Measurements from ENCODE around the gene CNTLN. TPM values are rescaled to one million over a fixed set of nuclear protein-coding genes. Genes with fewer than 3 reads are reported as not detected.

The CNTLN gene
- total RNA-seq, 1 donor from 2014 or later, result 11.3 TPM

GRCh38 chr9:17472126-17472525 lies 337.3 kb downstream of the CNTLN start:
- Mint-ChIP-seq H3K4me1 (ENCODE audit: low read depth, unreplicated experiment) (peaks cover 2% of the 10 kb centered on the region), H3K4me3 (ENCODE audit: unreplicated experiment) (no peak overlapping the region), H3K9me3 (ENCODE audit: unreplicated experiment) (no peaks in the 10 kb centered on the region), H3K27ac (ENCODE audit: unreplicated experiment) (no peak overlapping the region), H3K36me3 (ENCODE audit: unreplicated experiment) (no peaks in the 10 kb centered on the region), H3K27me3 (ENCODE audit: unreplicated experiment) (no peaks in the 10 kb centered on the region)
- TF ChIP-seq CTCF (IDR thresholded peaks at IDR 0.05; ENCODE audit: partially characterized antibody, unreplicated experiment), result no peak
- DNase-seq, result no peak

DNA sequence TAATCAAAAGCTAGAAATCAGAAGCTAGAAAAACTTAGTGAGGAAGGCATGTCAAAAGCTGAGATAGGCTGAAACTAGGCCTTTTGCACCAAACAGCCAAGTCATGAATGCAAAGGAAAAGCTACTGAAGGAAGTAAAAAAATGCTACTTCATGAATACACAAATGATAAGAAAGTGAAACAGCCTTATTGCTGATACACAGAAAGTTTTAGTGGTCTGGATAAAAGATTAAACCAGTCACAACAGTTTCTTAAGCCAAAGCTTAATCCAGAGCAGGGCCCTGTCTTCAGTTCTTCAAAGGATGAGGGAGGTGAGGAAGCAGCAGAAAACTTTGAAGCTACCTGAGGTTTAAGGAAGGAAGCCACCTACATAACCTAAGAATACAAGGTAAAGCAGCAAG lies 341.6 kb downstream of the CNTLN start:
- TF ChIP-seq CTCF (IDR thresholded peaks at IDR 0.05; ENCODE audit: partially characterized antibody, unreplicated experiment), result no peak
- Mint-ChIP-seq H3K27ac (ENCODE audit: unreplicated experiment) (no peak overlapping the region), H3K4me1 (ENCODE audit: low read depth, unreplicated experiment) (no peaks in the 10 kb centered on the region), H3K27me3 (ENCODE audit: unreplicated experiment) (peaks cover 3% of the 10 kb centered on the region), H3K4me3 (ENCODE audit: unreplicated experiment) (no peak overlapping the region), H3K36me3 (ENCODE audit: unreplicated experiment) (no peaks in the 10 kb centered on the region), H3K9me3 (ENCODE audit: unreplicated experiment) (no peaks in the 10 kb centered on the region)
- no peak for DNase-seq

DNA sequence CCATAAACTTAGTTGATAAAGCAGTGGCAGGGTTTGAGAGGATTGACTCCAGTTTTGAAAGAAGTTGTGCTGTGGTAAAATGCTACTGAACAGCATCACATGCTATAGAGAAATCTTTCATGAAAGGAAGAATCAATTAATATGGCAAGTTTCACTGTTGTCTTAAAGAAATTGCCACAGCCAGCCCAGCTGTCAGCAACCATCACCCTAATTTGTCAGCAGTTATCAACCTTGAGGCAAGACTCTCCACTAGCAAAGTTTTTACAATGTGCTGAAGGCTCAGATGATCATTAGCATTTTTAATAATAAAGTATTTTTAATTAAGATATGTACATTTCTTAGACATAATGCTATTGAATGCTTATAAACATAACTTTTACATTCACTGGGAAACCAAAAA lies 343.0 kb downstream of the CNTLN start:
- H3K4me1 Mint-ChIP-seq (ENCODE audit: low read depth, unreplicated experiment), result no peaks in the 10 kb centered on the region
- DNase-seq, result no peak

DNA sequence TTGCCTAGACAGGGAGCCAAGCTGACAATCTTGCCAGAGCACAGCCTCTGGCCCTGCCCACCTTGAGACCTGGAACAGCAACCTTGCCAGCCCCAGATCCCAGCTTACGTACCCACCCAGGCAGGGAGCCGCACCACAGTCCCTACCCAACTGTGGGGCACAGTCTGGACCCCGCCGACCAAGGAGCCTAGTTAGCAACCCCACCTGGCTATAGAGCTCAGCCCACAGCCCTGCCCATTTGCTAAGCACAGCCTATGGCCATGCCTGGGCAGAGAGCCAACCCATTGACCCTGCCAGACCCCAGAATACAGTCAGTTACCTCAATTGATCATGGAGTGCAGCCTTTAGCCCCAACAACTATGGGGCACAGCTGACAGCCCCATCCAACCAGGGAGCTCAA lies 346.1 kb downstream of the CNTLN start:
- Mint-ChIP-seq H3K4me3 (ENCODE audit: unreplicated experiment) (no peak overlapping the region), H3K27me3 (ENCODE audit: unreplicated experiment) (peaks cover 3% of the 10 kb centered on the region), H3K36me3 (ENCODE audit: unreplicated experiment) (no peaks in the 10 kb centered on the region), H3K9me3 (ENCODE audit: unreplicated experiment) (no peaks in the 10 kb centered on the region), H3K4me1 (ENCODE audit: low read depth, unreplicated experiment) (no peaks in the 10 kb centered on the region), H3K27ac (ENCODE audit: unreplicated experiment) (no peak overlapping the region)
- TF ChIP-seq CTCF (IDR thresholded peaks at IDR 0.05; ENCODE audit: partially characterized antibody, unreplicated experiment), result no peak
- no peak for DNase-seq

More for the DNA sequence above, 343.0 kb downstream of the CNTLN start:
- Mint-ChIP-seq H3K4me3 (ENCODE audit: unreplicated experiment) (no peak overlapping the region), H3K27ac (ENCODE audit: unreplicated experiment) (no peak overlapping the region), H3K36me3 (ENCODE audit: unreplicated experiment) (no peaks in the 10 kb centered on the region), H3K9me3 (ENCODE audit: unreplicated experiment) (no peaks in the 10 kb centered on the region), H3K27me3 (ENCODE audit: unreplicated experiment) (peaks cover 3% of the 10 kb centered on the region)
- no peak for TF ChIP-seq CTCF (IDR thresholded peaks at IDR 0.05; ENCODE audit: partially characterized antibody, unreplicated experiment)

DNA sequence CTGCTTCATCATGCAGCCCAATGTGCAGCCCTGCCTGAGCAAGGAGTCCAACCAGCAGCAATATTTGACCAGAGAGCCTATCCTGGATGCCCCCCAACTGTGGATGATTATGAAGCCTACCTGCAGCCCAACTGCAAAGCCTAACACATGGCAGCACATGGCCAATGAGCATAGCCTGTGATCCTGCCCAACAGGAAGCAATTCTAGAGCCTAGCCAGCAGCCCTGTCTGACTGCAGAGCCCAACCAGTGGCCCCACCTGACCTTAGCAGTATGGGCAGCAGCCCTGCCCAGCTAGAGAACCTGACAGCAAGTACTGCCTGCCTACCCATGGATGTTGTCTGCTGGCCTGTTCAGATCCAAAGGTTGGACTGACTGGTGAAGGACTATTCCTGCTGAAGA lies 346.7 kb downstream of the CNTLN start:
- Mint-ChIP-seq H3K27me3 (ENCODE audit: unreplicated experiment) (peaks cover 3% of the 10 kb centered on the region), H3K4me1 (ENCODE audit: low read depth, unreplicated experiment) (no peaks in the 10 kb centered on the region), H3K4me3 (ENCODE audit: unreplicated experiment) (no peak overlapping the region), H3K9me3 (ENCODE audit: unreplicated experiment) (no peaks in the 10 kb centered on the region), H3K36me3 (ENCODE audit: unreplicated experiment) (no peaks in the 10 kb centered on the region), H3K27ac (ENCODE audit: unreplicated experiment) (no peak overlapping the region)
- TF ChIP-seq CTCF (IDR thresholded peaks at IDR 0.05; ENCODE audit: partially characterized antibody, unreplicated experiment), result no peak
- DNase-seq, result no peak

All from glutamatergic neuron (in vitro differentiated cells).